ENCODE results near the gene RABEPK.
A peak's percentile ranks its signal among the peaks of the same experiment; 100 is the strongest.
"Not testable (repeated sequence)": the region's sequence is repeated elsewhere in the genome, so short reads cannot be mapped to it uniquely, and the experiment has no call there.

The RABEPK gene

GRCh38 chr9:125202846-125203618 lies 2.7 kb downstream of the RABEPK start:
- DNase-seq, result no peak

- DNase-seq, result no peak
Measured at GRCh38 chr9:125204477-125204876, 4.1 kb downstream of the RABEPK start.

GRCh38 chr9:125214186-125214585 lies 13.8 kb downstream of the RABEPK start:
- DNase-seq, result no peak

GRCh38 chr9:125218621-125219020 lies 18.3 kb downstream of the RABEPK start:
- no peak for DNase-seq

GRCh38 chr9:125224858-125225257 lies 24.5 kb downstream of the RABEPK start:
- not testable (repeated sequence) for DNase-seq

DNA sequence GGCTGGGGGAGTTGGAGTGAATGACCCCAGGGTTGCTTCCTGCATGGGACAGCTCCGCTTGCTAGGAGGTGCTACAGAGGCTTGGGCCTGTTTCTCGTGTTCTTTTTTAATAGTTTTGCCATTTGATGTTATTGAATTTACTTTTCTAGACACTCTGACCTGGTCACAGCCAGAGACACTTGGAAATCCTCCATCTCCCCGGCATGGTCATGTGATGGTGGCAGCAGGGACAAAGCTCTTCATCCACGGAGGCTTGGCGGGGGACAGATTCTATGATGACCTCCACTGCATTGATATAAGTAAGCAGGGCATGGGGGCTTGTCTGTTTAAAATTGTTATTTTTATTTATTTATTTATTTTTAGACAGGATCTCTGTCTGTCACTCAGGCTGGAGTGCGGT lies 27.4 kb downstream of the RABEPK start:
- DNase-seq, result no peak

DNA sequence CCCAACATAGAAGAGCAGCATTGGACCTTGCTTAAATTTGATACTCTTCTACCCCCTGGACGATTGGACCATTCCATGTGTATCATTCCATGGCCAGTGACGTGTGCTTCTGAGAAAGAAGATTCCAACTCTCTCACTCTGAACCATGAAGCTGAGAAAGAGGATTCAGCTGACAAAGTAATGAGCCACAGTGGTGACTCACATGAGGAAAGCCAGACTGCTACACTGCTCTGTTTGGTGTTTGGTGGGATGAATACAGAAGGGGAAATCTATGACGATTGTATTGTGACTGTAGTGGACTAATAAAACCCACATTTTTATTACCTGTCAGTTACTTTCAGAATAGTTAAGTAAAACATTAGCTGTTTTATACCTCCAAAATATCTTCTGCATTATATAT lies 33.3 kb downstream of the RABEPK start:
- DNase-seq, result peak; percentile 99

- DNase-seq, result not testable (repeated sequence)
Measured at GRCh38 chr9:125234099-125234498, 33.8 kb downstream of the RABEPK start.

GRCh38 chr9:125235804-125236519 lies 35.6 kb downstream of the RABEPK start:
- DNase-seq, result no peak

- not testable (repeated sequence) for DNase-seq
Measured at GRCh38 chr9:125236520-125237159, 36.3 kb downstream of the RABEPK start.

DNA sequence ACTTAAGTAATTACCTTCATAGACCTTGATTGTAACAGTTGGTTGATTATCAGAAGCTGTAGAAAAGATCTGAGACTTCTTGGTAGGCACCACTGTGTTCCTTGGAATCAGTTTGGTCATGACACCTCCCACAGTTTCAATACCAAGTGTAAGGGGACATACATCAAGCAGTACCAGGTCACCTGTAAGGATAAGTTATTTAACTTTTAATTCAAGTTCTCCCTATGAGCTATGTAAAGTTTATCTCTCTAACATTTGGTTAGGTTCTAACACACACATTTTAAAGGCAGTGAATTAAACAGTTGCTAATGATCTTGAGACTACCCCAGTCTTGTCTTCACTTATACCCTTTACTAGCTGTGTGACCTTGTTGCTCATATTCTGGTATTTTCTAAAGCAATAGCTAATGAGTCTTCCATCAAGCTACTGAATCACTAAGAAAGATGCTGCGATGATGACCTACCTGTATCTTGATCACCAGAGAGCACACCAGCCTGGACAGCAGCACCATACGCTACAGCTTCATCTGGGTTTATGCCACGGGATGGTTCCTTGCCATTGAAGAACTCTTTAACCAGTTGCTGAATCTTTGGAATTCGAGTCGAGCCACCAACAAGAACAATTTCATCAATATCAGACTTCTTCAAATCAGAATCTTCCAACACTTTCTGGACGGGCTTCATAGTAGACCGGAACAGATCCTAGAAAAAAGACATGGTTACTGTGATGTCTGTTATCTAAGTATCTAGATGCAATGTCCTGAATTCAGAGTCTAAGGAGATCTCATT lies 38.0 kb downstream of the RABEPK start:
- DNase-seq, result no peak

GRCh38 chr9:125238915-125239446 lies 38.6 kb downstream of the RABEPK start:
- DNase-seq, result no peak

DNA sequence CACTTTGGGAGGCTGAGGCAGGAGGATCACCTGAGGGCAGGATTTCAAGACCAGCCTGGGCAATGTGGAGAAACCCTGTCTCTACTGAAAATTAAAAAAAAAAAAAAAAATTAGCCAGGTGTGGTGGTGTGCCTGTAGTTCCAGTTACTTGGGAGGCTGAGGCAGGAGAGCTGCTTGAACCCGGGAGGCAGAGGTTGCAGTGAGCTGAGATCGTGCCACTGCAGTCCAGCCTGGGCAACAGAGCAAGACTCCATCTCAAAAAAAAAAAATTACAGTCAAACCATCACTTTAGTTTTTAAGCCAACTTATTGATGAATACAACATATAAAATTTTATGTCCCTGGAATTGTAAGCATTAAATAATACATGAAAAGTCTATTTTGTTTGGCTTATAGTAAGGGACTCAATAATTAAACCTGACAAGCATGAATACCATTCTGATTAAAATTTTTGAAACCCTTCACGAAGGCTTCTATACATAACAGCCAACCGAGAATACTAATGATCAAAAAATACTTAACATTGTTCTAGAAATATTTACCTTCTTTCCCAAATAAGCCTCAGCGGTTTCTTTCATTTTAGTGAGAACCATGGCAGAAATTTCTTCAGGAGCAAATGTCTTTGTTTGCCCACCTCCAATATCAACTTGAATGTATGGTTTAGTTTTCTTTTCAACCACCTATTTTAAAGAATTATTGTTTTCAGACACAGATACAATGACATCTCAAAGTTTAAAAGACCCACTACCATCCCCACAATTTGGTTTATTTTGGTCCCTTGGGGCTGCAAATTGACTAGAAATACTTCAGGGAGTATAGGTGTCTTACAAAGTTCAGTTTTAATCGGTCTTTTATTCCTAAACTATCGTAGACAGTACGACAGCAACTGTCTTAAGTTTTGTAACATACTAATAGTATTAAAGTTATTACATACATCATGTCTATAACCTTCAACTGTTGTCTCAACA lies 39.6 kb downstream of the RABEPK start:
- DNase-seq, result no peak

DNA sequence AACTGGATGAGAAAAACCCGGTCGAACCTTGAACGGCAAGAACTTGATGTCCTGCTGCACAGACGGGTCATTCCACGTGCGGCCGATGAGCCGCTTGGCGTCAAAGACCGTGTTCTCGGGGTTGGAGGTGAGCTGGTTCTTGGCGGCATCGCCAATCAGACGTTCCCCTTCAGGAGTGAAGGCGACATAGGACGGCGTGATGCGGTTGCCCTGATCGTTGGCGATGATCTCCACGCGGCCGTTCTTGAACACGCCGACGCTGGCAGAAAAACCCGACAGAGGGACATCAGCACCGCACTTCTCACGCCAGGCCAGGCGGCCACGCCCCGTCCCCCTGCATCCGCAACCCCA lies 40.3 kb downstream of the RABEPK start:
- no peak for DNase-seq

DNA sequence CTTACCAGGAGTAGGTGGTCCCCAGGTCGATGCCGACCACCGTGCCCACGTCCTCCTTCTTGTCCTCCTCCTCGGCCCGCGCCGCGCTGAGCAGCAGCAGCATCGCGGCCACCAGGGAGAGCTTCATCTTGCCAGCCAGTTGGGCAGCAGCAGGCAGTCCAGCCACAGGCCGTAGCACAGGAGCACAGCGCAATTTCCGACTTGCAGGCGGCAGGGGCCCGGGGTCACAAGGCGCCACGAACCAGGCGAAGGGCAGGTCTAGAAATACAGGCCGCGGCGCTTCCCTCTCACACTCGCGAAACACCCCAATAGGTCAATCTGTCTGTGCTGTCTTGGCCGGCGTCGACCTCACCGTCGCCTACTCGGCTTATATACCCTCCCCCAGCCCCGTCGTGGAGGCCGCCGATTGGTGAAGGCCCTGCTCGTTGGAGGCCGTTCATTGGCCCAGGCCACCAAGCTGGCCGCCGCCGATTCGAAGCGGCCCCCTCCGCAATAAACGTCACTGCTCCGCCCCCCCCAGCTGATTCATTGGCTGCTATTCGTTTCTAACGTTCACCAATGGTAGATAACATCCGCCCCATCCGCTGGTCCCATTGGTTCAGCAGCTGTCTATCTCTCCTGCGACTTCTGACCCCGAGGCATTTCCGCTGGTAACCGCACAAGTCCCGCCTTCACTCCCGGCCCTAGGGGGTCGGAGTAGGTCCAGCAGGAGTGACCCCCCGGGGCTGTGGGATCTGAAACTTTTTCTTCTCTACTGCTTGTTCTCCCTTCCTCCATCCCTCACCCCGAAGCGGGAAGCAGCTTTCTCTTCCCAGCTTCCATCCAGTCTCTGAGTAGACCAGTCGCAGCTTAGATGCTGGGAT lies 40.9 kb downstream of the RABEPK start, which contains the start of gene HSPA5:
Gene HSPA5 (minus strand): TSS at position 344 of the 863 bp plus-strand sequence. CDS start 217 bp downstream, at position 127.
- DNase-seq, result peak; percentile 98

DNA sequence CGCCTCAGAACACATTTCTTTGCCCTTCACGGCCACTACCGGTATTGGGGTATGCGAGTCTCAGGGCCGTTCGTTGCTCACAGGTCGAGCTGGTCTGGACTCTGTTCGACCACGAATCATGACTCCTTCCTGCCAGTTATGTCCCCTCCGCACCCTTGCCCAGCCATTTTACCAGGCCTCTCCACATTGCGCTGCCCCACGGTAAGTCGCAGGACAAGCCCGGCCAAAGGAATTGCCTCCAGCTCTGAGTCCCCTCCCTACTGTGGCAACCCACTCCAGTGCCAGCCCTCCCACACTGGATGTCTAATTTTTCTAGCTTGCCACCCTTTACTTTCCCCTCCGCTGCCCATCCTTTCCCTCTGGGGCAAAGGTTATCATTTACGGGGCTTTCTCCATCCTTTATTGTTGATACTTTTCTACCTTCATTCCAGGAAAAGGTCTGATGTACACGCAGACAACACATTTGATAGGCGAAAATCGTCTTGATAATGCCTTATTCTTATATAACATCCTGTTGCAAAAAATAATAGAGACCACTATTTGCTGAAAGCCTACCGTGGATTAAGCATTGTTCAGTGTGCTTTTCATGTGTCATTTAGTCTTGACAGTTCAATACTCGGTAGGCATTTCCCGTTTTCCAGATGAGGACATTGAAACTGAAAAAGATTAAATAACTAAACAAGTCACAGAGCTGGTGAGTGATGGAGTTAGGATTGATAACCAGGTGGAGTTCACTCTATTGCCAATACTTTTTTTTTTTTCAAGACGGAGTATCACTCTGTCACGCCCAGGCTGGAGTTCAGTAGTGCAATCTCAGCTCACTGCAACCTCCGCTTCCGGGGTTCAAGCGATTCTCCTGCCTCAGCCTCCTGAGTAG lies 41.8 kb downstream of the RABEPK start:
- DNase-seq, result no peak

- no peak for DNase-seq
Measured at GRCh38 chr9:125243792-125244260, 43.5 kb downstream of the RABEPK start.

DNA sequence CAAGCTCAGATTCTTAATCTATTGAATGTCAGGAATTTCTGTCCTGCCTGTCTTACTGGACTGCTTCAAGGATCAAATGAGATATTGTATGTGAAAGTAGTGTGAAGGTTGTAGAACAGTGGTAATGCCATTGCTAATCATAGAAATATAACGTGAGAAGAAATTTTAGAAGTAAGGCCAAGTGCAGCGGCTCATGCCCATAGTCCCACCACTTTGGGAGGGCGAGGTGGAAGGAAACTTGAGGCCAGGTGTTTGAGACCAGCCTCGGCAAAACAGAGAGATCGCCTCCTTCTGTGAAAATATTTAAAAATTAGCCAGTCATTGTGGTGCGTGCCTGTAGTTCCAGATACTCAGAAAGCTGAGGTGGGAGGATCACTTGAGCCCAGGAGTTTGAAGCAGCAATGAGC lies 45.9 kb downstream of the RABEPK start:
- no peak for DNase-seq

DNA sequence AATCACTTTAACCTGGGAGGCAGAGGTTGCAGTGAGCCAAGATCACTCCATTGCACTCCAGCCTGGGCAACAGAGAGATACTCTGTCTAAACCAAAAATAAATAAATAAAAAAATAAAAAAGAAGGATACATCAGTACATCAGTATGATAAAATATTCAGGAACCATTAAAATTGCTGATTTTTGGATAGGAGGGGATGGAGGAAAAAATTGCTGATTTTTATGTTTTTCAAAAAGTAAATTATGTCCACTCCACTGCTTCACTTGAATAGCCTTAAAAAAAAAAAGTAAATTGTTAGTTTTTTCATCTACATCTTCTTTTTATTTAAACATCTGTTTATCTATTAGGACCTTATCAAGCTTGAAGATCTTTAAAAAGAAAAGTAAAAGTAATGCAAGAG lies 53.9 kb downstream of the RABEPK start:
- DNase-seq, result no peak

All from kidney glomerular epithelial cell (primary cell).